Effector CD8-positive, alpha-beta T cell (primary cell): Measurements from ENCODE around the gene FKBP10.
"Not testable (repeated sequence)": the region's sequence is repeated elsewhere in the genome, so short reads cannot be mapped to it uniquely, and the experiment has no call there.

ENCODE experiments used
- DNase-seq: peaks from one replicate; lab custom pipeline; 2025; lab: John Stamatoyannopoulos, UW

FKBP10 gene

GRCh38 chr17:41837761-41838538, 25.1 kb downstream of the FKBP10 start, which contains the start of gene KLHL10:
Gene KLHL10 (plus strand): TSS chr17:41837825. CDS start chr17:41837933, 108 bp downstream.
- no peak for DNase-seq

GRCh38 chr17:41839448-41839847, 26.6 kb downstream of the FKBP10 start:
- not testable (repeated sequence) for DNase-seq

- not testable (repeated sequence) for DNase-seq
Measured at GRCh38 chr17:41840781-41841180, 28.0 kb downstream of the FKBP10 start.

- DNase-seq, result no peak
Measured at GRCh38 chr17:41844971-41845370, 32.2 kb downstream of the FKBP10 start.

GRCh38 chr17:41848788-41849187, 36.0 kb downstream of the FKBP10 start:
- no peak for DNase-seq

- no peak for DNase-seq
Measured at GRCh38 chr17:41849251-41849990, 36.6 kb downstream of the FKBP10 start.

- DNase-seq, result not testable (repeated sequence)
Measured at GRCh38 chr17:41851382-41851781, 38.6 kb downstream of the FKBP10 start.

- no peak for DNase-seq
Measured at GRCh38 chr17:41860254-41860931, 47.6 kb downstream of the FKBP10 start.

- DNase-seq, result no peak
Measured at GRCh38 chr17:41863074-41863848, 50.5 kb downstream of the FKBP10 start.

- DNase-seq, result no peak
Measured at GRCh38 chr17:41864498-41864835, 51.7 kb downstream of the FKBP10 start.

- DNase-seq, result peak; percentile 73
Measured at GRCh38 chr17:41864836-41865595, 52.2 kb downstream of the FKBP10 start, which contains the start of gene KLHL11. Gene KLHL11 (minus strand): TSS chr17:41865423. CDS start chr17:41865370, 53 bp downstream.

GRCh38 chr17:41865596-41865893, 52.7 kb downstream of the FKBP10 start:
- DNase-seq, result no peak

- no peak for DNase-seq
Measured at GRCh38 chr17:41868568-41868967, 55.8 kb downstream of the FKBP10 start.

GRCh38 chr17:41869426-41869825, 56.6 kb downstream of the FKBP10 start:
- no peak for DNase-seq

GRCh38 chr17:41870097-41870496, 57.3 kb downstream of the FKBP10 start:
- no peak for DNase-seq

GRCh38 chr17:41870627-41871026, 57.8 kb downstream of the FKBP10 start:
- no peak for DNase-seq

- DNase-seq, result no peak
Measured at GRCh38 chr17:41871789-41872188, 59.0 kb downstream of the FKBP10 start.
